Activated T-cell treated with anti-CD3 and anti-CD28 coated beads for 48 hours (primary cell): ENCODE results near the gene C1orf87.

ENCODE experiments used
- DNase-seq: peaks from one replicate; pipeline ENCODE4 v3.0.0-alpha.2; 2020; ENCODE audit warnings: low read depth

C1orf87 gene, protein sequence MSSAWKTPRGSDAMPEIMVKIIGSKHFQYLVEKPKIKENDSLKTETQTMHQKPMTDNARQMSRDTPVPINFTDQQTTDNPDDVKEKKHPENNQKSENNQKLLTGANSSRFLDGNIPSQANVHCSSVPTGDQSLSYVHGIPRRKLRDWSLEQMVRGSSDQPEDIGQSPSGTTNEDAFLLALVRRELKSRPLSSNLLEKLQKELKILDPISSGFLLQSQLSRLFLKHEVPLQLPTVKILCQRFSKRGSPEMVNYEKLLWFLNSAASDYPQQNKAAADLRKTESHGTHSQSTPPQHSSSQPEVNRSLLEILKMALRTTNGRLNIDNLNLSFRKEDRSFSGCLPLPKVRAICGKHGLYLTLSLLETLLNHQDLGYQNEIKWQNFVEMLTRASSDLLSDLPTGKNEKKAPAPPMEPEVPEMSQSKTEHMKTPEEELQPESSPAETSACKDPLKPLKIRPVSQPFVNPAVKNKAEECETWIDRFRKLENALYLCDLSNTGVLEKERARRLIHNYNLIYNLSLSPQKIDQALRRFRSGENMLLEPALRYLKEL

DNA sequence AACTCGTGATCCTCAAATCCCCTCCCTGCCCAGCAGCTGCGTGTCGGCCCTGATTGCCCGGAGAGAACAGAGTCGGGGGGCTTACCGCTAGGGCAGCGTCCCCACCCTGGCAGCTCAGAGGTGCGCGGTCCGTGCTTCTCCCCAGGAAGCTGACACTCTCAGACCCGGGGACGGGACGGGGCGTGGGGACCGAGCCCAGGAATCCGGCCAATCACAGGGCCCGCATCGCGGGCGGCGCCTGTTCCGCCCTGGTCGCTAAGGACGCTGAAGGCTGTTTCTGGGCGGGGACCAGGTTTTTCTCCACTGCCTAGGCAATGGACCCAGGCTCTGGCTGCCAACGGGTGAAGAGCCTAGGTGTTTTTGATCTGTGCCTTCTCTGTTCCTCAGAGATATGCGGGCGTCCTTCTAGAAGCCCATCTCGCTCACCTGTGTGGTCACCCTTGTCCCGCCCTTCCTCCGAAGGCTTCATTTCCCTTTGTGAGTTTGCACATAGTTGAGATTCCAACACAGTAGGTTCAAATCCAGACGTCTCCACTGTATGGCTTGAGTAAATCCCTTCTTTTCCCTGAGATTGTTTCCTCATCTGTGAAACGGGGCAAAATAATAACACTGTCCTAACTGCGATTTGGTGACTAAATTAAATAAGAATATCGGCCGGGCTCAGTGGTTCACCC is at the start of gene C1orf87:
C1orf87 (minus strand) TSS at position 166 of the 674 bp plus-strand sequence. CDS start 1,127 bp downstream, outside the sequence.
- DNase-seq: peak; percentile 0

GRCh38 chr1:60118085-60118484 is 44.5 kb upstream of the C1orf87 start:
- no peak for DNase-seq

- DNase-seq: no peak
Measured at GRCh38 chr1:60114745-60115318, 41.3 kb upstream of the C1orf87 start.

GRCh38 chr1:60113596-60113995 is 40.0 kb upstream of the C1orf87 start:
- DNase-seq: no peak

- DNase-seq: no peak
Measured at GRCh38 chr1:60113028-60113427, 39.5 kb upstream of the C1orf87 start.

- DNase-seq: no peak
Measured at GRCh38 chr1:60111716-60112115, 38.1 kb upstream of the C1orf87 start.

GRCh38 chr1:60111118-60111517 is 37.5 kb upstream of the C1orf87 start:
- no peak for DNase-seq

DNA sequence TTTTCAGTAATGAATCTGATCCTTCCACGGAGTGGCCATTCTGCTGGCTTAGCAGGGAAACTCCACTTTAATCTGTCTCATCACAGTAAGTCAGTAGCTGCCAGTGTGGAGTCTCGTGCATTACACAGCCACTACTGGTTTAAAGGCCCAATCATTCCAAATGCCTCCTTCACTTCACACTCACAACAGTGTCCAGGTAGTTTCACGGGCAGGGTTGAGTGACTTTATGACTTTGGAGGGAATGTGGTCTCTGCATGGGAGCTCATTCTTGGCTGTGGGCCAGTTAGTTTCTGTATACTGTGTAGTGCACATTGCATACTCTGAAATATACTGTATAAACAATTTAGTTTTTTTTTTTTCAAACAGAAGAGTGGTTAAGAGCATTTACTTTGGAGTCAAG is 34.6 kb upstream of the C1orf87 start:
- no peak for DNase-seq

- DNase-seq: no peak
Measured at GRCh38 chr1:60103186-60103585, 29.6 kb upstream of the C1orf87 start.

DNA sequence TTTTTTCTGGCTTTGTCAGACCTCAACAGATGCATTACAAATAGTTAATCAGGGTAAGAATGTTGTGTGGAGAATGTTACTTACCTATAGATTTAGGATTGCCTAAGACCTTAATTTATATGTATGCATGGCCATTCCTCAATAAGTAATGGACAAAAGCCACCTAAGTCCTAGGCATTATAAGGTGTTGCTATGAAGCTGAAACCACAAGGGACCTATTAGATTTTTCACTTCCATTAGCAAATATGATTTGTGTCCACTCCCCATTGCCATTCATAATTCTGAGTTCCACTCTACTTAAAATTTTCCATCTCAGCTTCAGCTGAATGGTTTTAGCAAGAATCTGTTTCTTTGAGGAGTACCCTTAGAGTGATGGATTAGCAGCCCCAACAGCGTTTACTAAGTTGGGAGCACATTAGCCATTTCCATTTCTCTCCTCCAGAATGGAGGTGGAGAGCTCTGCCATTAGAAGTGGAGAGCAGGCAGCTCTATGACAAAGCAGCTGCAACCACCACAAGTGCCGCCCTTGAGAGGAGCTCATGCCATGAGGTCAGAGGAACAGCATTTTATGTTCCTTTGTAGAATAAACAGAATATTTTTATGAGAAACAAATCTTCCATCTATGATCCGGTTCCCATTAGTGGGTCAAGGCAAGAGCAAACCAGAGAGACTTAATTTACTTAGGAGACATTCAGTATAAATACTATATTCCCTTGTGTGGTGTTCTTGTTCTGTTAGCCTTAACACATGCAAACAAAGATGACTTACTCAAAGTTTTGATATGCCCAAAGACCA is 28.9 kb upstream of the C1orf87 start:
- no peak for DNase-seq

GRCh38 chr1:60101516-60101915 is 27.9 kb upstream of the C1orf87 start:
- DNase-seq: no peak

GRCh38 chr1:60091195-60091715 is 17.7 kb upstream of the C1orf87 start:
- no peak for DNase-seq

- DNase-seq: no peak
Measured at GRCh38 chr1:60090655-60091054, 17.1 kb upstream of the C1orf87 start.

- DNase-seq: no peak
Measured at GRCh38 chr1:60088620-60089155, 15.1 kb upstream of the C1orf87 start.

DNA sequence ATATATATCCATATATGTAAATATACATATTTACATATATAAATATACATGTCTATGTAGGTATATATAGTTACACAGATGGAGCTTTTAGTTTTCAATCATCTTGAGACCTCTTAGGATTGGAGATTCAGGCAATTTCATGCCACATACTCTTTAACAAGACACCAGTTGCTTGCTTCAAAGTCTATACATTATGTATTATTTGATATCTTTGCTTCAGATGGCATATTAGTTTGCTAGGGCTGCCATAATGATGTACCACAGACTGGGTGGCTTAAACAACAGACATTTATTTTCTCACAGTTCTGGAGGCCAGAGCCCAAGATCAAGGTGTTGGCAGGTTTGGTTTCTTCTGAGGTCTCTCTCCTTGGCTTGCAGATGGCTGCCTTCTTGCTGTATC is 14.1 kb upstream of the C1orf87 start:
- DNase-seq: no peak

DNA sequence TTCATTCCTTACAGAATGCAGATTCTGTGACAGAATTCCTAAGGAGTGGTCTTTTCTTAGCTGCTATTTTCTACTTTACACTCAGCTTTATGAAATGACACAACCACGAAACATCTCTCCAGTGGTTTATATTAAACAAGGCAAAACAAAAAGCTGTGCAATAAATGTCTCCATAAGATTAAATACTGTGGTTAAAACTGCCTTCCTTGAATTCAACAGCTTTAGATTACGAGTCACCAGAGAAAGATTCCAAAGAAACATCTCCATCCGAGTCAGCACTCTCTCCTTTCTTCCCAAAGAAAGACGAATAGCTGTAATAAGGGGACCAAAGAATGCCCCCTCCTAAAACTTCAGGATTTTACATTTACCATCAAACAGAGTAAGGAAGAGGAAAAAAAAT is 4.6 kb upstream of the C1orf87 start:
- DNase-seq: no peak

DNA sequence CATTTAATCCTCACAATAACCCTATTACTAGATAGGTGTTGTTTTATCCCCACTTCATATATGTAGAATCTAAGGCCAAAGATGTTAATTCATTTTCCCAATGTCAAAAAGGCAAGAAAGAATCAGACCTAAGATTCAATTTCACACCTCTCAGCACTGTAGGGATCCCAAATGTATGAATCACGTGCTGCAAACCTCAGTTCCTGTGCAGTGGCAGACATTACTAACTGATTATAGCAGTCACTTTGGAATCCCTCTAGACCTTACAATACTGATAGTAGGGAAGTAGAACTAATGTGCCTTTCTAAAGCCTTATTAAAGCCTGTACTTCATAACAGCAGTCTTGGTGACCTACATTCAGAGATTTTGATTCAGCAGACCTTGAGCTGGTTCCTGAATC is 2.3 kb downstream of the C1orf87 start:
- no peak for DNase-seq

DNA sequence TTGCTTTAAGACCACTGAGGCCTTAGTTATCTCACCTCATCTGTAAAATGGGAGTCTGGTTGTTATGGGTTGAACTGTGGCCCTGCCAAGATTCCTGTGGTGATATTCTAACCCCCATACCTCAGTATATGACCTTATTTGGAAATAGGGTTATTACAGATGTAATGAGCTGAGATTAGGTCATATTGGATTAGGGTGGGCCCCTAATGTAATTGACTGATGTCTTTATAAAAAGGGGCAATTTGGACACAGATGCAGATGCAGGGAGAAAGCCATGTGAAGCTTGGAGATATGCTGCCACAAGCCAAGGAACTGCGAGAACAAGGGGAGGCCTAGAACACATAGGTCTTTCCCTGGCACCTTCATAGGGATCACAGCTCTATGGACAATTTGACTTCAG is 3.9 kb downstream of the C1orf87 start:
- DNase-seq: no peak

DNA sequence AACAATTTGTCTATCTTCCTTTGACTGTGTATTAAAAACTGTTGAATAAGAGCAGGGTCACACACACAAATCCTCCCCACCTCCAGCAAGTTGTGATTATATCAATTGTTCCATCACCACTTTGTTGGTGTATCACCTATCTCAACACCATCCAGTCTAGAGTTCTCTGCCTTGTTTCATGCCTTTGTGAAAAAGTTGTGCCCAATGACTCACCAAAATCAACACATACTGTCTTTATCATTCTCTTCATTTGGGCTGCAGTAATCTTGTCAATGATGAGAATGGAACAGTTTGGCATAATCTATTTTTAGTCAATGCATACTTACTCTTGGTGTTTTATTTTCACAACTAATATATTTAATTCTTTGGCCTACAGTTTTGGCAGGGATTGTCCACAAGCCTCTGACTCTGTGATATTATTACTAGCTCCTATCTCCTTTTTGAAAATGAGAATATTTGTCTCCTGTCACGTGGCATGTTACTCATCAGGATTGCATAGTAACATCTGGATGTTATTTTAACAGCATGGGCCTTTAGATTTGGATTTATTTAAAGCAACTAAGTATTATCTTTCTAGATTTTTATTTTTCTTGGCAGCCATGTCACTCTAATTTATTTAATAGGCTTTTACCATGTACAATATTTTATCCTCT is 5.1 kb downstream of the C1orf87 start:
- DNase-seq: no peak

DNA sequence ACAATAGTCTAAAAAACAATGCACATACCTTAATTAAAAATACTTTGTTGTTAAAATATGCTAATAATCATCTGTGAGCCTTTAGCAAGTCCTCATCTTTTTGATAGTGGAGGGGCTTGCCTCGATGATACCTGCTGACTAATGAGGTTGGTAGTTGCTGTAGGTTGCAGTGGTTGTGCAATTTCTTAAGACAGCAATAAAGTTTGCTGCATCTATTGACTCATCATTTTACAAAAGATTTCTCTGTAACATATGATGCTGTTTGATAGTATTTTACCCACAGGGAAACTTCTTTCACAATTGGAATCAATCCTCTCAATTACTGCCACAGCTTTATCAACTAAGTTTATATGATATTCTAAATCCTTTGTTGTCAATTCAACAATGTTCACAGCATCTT is 7.6 kb downstream of the C1orf87 start:
- DNase-seq: no peak

- DNase-seq: no peak
Measured at GRCh38 chr1:60065199-60065598, 8.4 kb downstream of the C1orf87 start.
